NCI-H1092 (cell line): ENCODE measurements around the gene SUPT3H.

Source experiments
- DNase-seq: peaks from one replicate; lab custom pipeline; 2025; lab: John Stamatoyannopoulos, UW

SUPT3H gene

DNA sequence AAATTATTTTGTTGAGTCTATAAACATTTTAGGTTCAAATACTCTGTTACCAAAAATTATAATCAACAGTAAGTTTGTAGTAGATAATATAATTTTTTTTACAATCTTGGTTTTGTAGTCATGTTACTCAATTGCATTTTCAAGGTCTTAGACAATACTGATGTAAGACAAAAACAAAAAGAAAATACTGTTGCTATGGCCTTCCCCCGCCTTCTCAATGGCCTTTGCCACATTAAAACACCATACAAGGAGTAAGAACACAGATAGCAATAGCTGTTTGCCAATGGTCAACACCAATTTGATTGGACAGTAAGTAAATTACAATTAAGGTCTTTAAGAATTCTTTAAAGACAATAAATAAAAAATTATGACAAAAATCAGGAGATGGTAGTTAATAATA lies 540.0 kb downstream of the SUPT3H start:
- no peak for DNase-seq

GRCh38 chr6:44837255-44837654 lies 540.5 kb downstream of the SUPT3H start:
- DNase-seq, result no peak

- DNase-seq, result no peak
Observed at GRCh38 chr6:44833248-44833647, 544.5 kb downstream of the SUPT3H start.

DNA sequence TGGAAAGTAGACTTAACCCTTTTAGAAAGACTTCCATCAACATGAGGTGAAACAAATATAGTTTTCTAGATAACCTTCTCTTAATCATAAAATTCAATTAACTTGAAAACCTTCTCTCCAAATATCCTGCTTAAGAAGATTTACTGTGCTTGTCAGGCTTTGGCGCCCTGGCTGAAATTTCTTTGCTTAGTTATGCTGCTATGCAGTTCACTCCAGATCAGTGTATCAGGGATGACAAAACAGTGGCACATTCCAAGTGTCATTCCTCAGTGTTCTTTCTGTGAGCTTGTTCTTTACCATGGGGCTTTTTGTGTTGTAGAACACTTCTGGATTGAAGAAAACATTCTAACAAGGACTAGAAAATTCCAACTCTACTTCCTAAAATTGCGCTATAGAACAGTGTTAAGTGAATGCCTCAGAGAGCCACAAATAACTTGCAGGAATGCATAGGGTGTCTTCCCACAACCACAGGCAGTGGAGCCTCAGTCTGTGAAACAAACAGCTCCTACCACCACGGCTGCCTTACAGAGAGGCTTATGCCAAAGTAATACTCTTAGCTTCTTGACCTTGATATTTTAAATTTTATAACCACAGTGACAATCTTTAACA lies 546.6 kb downstream of the SUPT3H start:
- DNase-seq, result no peak

DNA sequence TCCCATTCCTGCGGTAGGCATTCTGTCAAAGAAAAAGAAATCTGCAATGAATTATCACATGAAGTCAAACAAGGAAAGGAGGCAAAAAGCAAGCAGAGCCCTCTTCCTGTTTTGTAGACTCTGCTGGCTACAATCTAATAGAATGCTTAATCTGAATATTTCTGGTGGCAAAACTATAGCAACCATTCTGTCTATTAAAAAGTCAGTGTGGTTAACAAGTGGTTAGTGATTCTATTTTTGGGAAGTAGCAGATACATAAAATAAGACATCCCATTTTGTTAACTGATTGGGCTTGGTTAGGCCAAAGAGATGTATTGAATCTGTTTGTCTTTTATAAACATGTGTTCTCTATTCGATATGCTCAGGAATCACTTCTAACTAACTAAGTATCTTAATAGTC lies 547.9 kb downstream of the SUPT3H start:
- DNase-seq, result no peak

DNA sequence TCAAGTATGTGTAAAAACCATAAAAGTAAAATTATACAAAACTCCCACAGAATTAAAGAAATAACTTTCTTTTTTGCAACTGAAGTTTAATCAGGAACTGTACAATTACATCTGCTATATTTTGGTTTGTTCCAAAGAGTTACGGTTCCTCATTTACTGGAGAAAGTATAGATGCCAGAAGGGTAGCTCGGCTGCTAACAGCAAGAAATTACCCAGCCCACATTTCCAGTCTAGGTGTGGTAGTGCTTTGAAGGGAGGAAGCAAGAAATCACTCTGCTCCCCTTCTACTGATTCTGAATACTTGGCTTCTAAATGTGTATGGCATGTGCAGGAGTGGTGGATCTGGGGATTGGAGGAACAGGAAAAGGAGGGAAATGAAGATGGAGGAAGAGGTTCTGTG lies 549.0 kb downstream of the SUPT3H start:
- DNase-seq, result no peak

DNA sequence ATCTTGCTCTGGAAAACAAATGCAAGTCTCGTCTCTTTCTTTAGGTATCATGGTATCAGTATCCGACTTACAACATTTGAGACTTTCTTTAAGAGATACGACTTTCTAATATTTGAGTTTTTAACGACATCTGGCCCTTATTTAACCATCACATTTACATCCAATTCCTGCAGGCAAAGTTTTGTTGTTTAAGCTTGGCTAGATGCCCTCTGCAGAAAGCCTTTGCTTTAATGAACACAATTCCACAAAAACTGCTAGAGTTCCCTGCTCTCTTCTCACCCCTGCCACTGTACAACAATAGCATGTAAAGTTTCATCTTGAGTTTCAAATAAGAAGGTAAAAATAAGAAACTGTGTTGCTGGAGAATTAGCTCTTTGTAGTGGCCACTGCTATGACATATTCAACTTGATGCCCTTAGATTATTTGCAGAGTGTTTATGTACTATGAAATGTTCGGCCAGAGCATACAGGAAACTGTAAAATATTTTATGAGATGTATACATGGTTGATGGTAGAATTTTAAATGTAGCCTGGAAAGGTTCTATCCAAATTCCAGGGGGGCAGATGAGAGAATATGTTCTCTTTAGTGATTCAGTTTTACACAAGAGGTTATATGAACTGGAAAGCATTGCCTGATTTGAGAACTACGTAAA lies 551.6 kb downstream of the SUPT3H start:
- no peak for DNase-seq

DNA sequence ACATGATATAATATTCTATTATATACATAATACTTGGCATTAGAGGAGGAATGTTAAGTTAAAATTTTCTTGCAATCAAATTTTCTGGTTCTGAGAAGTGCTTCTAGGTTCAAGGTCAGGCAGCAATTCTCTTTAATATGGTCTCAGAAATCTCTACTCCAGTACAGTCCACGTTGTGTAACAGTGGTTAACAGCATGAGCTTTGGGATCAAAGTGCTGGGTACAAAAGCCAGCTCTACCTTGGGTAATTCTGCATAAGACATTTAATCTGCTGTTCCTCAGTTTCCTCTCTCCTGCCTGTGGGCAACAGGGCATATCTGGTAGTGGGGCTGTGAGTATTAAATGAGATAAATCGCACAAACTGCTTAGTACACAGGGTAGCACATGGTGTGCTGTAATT lies 552.5 kb downstream of the SUPT3H start:
- DNase-seq, result no peak

DNA sequence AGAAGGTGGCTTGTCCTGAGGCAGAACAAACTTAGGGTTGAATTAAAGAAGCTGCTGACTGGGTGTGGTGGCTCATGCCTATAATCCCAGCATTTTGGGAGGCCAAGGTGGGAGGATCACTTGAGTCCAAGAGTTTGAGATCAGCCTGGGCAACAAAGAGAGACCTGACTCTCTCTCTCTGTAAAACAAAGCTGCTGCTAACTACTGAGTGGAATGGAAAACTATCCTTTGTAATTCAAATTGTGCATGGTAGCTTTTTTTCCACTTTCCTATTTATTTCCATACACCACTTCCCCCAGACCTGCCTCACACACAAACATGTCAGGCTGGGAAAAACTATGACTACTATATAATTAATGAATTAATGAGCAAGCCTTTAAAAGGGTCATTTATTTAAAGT lies 553.2 kb downstream of the SUPT3H start:
- no peak for DNase-seq

DNA sequence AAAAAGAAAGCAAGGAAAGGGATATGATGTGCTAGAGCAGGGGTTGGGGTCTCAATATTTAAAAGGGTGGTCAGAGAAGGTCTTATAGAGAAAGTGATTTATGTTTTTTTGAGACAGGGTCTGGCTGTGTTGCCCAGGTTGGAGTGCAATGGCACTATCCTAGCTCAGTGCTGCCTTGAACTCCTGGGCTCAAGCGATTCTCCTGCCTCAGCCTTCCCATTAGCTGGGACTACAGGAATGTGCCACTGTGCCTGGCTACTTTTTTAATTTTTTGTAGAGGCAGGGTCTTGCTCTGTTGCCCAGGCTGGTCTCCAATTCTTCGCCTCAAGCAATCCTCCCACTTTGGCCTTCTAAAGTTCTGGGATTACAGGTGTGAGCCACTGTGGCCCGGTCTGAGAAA lies 557.0 kb downstream of the SUPT3H start:
- no peak for DNase-seq

DNA sequence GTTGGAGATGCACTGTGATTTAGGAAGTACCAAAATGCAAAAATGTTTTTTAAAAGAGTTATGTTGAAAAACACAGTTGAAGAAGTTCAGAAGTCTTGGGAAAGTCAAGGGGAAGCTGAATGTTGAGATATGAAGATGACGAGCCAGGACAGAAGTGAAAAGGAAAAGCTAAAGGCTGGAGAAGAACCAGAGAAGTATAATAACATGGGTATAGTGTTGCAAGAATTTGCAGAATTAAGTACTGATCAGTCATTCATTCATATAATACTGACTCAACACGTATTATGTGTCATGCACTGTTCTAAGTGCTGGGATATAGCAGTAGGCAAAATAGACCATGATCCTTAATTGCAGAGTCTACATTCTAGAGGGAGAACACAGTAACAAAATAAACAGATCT lies 557.4 kb downstream of the SUPT3H start:
- DNase-seq, result no peak

GRCh38 chr6:44811456-44811855 lies 566.3 kb downstream of the SUPT3H start:
- DNase-seq, result no peak

DNA sequence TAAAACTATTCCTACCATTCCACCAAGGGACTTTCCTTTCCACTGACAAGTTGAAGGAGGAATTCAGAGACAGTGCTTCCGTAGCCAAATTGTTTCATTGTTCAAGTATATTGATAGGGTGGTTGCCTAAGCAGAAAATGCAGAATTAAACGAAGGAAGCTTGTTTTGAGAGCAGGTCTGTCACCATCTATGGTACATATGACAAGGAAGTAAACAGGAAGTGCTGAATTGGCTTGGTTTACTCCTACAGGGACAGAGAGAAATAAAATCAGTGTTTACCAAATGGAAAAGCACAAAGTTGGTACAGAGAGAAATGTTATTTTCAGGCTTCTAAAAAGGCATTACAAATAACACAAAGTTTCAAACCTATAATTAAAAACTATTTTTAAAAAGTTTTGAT lies 568.5 kb downstream of the SUPT3H start:
- no peak for DNase-seq

DNA sequence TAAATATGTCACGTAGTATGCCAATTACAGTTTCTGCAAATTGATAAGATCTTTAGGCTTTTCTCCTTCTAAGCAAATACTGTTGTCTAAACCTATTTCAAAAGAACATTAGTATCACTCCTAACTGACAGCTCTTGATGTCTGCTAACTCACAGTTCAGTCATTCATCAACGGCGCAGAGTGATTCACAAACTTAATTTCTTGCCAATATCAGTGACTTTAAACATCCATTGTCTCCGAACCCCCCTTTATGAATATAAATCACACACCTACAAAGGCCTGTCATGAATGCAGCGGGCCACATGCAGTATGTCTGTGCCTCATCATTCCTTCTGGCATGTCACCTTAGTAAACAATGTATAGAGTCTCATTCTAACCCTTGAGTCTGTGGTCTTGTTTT lies 569.6 kb downstream of the SUPT3H start:
- DNase-seq, result no peak

DNA sequence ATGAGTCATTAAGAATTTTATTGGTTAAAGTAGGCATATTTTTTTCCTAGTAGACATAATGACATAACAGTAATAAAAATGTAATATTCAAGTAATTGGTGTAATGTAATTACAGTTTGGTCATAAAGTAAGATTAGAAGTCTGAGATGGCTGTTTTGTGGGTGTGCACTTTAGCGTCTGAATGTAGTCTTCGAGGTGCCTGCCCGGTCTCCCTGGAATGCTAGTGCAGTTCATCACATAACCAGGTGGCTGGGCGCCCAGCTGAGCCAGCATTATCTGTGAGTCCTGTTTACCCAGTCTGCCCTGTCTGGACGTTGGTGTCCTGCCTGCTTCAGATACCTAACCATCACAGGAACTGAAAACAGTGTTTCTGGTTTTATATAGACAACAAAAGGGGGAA lies 571.1 kb downstream of the SUPT3H start:
- no peak for DNase-seq

DNA sequence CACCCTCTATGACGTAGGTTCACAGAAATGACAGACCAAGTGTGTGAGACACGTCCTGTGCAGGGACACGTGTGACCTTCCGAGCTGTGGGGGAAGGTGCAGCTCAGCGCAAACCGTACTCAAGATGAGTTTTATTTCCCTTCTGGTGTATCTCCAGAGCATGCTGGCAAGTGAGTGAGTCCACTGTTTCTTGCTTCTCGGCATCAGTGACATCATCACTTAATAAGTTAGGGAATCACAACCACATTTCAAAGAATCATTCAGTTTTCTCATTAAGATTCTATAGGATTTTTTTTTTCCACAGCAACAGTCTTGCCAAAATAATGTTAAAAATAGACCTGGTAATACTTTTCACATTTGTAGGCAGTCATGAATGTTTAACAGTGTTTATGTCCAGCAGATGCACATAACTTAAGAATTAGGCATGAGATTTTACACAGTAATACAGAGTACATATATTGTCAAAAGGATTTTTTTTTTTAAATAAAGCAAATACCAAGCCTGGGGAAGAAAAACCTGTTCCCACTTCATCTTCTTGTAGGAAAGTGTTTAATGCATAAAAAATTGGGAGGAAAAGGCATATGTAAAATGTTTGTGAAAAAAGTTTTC lies 572.4 kb downstream of the SUPT3H start:
- no peak for DNase-seq

DNA sequence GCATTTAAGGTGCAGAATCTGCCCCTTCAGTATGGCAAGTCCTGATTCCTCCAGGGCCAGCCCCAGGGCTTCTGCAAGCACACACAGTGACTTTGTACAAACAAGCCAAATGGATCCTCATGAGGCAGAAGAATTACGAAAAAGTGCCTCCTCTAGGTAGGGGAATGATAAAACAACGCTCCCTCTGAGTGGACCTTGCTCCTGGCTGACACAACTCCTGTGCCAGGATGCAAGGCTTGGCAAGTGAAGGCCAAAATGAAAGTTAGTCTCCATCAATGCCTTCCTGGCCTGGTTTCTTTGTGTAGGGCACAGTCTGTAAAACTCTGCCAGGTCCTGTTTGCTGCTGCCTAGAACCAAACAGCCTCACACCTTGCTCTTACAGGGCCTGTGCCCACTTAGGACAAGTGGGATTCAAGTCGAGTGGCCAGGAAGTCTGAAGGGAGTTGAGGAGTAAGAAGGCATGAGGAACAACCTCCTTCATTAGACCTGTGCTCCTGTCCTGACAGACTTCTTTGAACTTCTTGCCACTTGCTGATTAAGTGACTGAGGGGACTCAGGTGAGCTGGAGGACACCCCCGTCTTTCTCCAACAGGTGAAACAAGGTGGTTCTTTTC lies 573.1 kb downstream of the SUPT3H start:
- no peak for DNase-seq

DNA sequence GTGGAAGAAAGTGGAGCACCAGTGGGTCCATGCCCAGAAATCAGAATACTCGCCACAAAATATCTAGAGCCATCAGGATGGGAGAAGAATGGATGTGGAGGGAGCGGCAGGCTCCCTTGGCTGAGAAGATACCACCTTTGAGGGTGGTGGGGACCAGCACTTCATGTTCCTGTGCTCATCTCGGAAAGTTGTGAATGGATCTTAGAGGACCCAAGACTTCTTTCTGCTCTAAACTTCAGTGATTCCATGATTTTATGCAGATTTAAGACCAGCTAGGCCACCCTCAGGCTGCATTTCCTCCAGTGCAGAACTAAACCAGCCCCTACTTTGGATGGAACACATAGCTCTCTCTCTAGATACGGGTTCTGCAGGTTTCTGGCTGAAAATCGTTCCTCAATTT lies 573.7 kb downstream of the SUPT3H start:
- no peak for DNase-seq

GRCh38 chr6:44800784-44801592 lies 576.7 kb downstream of the SUPT3H start:
- no peak for DNase-seq

GRCh38 chr6:44800171-44800783 lies 577.5 kb downstream of the SUPT3H start:
- no peak for DNase-seq

DNA sequence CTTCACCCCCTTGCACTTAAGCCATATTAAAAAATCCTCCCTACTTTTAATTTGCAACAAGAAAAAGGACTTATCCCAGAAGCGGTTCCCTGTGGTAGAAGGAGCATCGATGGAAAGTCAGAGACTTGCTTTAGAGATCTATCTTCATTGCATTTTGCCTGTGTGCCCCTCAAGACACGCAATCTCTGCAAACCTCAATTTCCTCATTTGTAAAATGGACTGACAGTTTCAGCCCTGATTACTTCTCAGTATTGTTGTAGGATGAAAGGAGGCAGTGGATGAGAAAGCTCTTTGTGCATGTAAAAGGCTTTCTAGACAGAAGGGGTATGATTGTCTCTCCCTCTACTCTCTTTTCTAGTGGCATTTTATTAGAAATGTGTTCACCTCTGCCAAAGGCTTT lies 580.0 kb downstream of the SUPT3H start:
- no peak for DNase-seq

GRCh38 chr6:44795326-44795725 lies 582.4 kb downstream of the SUPT3H start:
- DNase-seq, result no peak
